ENCODE results near the gene PSMG4. TPM values are rescaled to one million over a fixed set of nuclear protein-coding genes. Genes with fewer than 3 reads are reported as not detected.

PSMG4 gene
- total RNA-seq, 1 donor from 2014 or later, result 25.0 TPM

GRCh38 chr6:3260296-3260695, 1.5 kb downstream of the PSMG4 start:
- Histone ChIP-seq H3K27me3 (no peaks in the 10 kb centered on the region), H3K27ac (no peak overlapping the region), H3K4me1 (peaks cover 51% of the 10 kb centered on the region), H3K9me3 (no peaks in the 10 kb centered on the region), H3K36me3 (peaks cover 0 to 13% of the 10 kb centered on the region in 2 donors), H3K4me3 (peak overlapping the region in 1 of 2 donors; percentile 81)
- TF ChIP-seq POLR2AphosphoS5 (IDR thresholded peaks at IDR 0.05; ENCODE audit: insufficient read depth in 1 of 2, low read depth in 1 of 2) (no peak), CTCF (IDR thresholded peaks at IDR 0.05) (no peak), POLR2A (IDR thresholded peaks at IDR 0.05) (no peak)
- intact Hi-C loops (cut with DNase I), result no loop called here
- DNase-seq (ENCODE audit: extremely low spot score in 2 of 2), result no peak

- Histone ChIP-seq H3K9me3 (no peaks in the 10 kb centered on the region), H3K36me3 (peaks cover 0 to 13% of the 10 kb centered on the region in 2 donors), H3K27me3 (no peaks in the 10 kb centered on the region), H3K27ac (no peak overlapping the region), H3K4me1 (peaks cover 54% of the 10 kb centered on the region), H3K4me3 (no peak overlapping the region)
- TF ChIP-seq POLR2A (IDR thresholded peaks at IDR 0.05) (no peak), POLR2AphosphoS5 (IDR thresholded peaks at IDR 0.05; ENCODE audit: insufficient read depth in 1 of 2, low read depth in 1 of 2) (no peak), CTCF (IDR thresholded peaks at IDR 0.05) (no peak)
- DNase-seq (ENCODE audit: extremely low spot score in 2 of 2), result no peak
- intact Hi-C loops (cut with DNase I), result no loop called here
Measured at GRCh38 chr6:3260772-3261517, 2.2 kb downstream of the PSMG4 start.

GRCh38 chr6:3261518-3261820, 2.7 kb downstream of the PSMG4 start:
- Histone ChIP-seq H3K27ac (no peak overlapping the region), H3K4me1 (peaks cover 54% of the 10 kb centered on the region)

GRCh38 chr6:3261921-3262320, 3.2 kb downstream of the PSMG4 start:
- H3K4me1 ChIP-seq, result peaks cover 54% of the 10 kb centered on the region
- TF ChIP-seq POLR2A (IDR thresholded peaks at IDR 0.05) (no peak), CTCF (IDR thresholded peaks at IDR 0.05) (no peak), POLR2AphosphoS5 (IDR thresholded peaks at IDR 0.05; ENCODE audit: insufficient read depth in 1 of 2, low read depth in 1 of 2) (no peak)
- no peak overlapping the region for H3K27ac ChIP-seq
- H3K27me3 ChIP-seq, result no peaks in the 10 kb centered on the region
- no peak overlapping the region for H3K4me3 ChIP-seq
- intact Hi-C loops (cut with DNase I), result no loop called here
- DNase-seq (ENCODE audit: extremely low spot score in 2 of 2), result no peak
- H3K9me3 ChIP-seq, result no peaks in the 10 kb centered on the region
- H3K36me3 ChIP-seq, result peaks cover 0 to 13% of the 10 kb centered on the region in 2 donors

More at GRCh38 chr6:3261518-3261820, 2.7 kb downstream of the PSMG4 start:
- TF ChIP-seq POLR2A (IDR thresholded peaks at IDR 0.05), result no peak
- TF ChIP-seq POLR2AphosphoS5 (IDR thresholded peaks at IDR 0.05; ENCODE audit: insufficient read depth in 1 of 2, low read depth in 1 of 2), result no peak
- TF ChIP-seq CTCF (IDR thresholded peaks at IDR 0.05), result no peak
- Histone ChIP-seq H3K27me3 (no peaks in the 10 kb centered on the region), H3K9me3 (no peaks in the 10 kb centered on the region), H3K36me3 (peaks cover 0 to 13% of the 10 kb centered on the region in 2 donors), H3K4me3 (no peak overlapping the region)
- intact Hi-C loops (cut with DNase I), result no loop called here
- DNase-seq (ENCODE audit: extremely low spot score in 2 of 2), result no peak

GRCh38 chr6:3263096-3263495, 4.3 kb downstream of the PSMG4 start:
- H3K4me3 ChIP-seq, result no peak overlapping the region
- no peaks in the 10 kb centered on the region for H3K9me3 ChIP-seq
- DNase-seq (ENCODE audit: extremely low spot score in 2 of 2), result no peak
- no peaks in the 10 kb centered on the region for H3K27me3 ChIP-seq
- peaks cover 0 to 13% of the 10 kb centered on the region in 2 donors for H3K36me3 ChIP-seq
- peaks cover 54% of the 10 kb centered on the region for H3K4me1 ChIP-seq
- intact Hi-C loops (cut with DNase I), result no loop called here
- H3K27ac ChIP-seq, result no peak overlapping the region
- TF ChIP-seq POLR2AphosphoS5 (IDR thresholded peaks at IDR 0.05; ENCODE audit: insufficient read depth in 1 of 2, low read depth in 1 of 2), result no peak
- TF ChIP-seq POLR2A (IDR thresholded peaks at IDR 0.05), result no peak
- TF ChIP-seq CTCF (IDR thresholded peaks at IDR 0.05), result no peak
